Loucy (cell line): ENCODE data around the gene DIP2B.
"Not testable (repeated sequence)": the region's sequence is repeated elsewhere in the genome, so short reads cannot be mapped to it uniquely, and the experiment has no call there.

Experiments
- H2AFZ ChIP-seq: fragments of 200-600 bp; sonication (generic); 2 replicates; pipeline ENCODE4 v1.6.0; 2016; ENCODE audit warnings: antibody characterized with exemption, mild to moderate bottlenecking, low read length, moderate library complexity
- H3F3A ChIP-seq: fragments of 200-600 bp; 2 replicates; pipeline ENCODE4 v1.6.0; 2016; ENCODE audit warnings: antibody characterized with exemption, low read depth, mild to moderate bottlenecking
- H3K27me3 ChIP-seq: fragments of 200-600 bp; sonication (generic); 2 replicates; pipeline ENCODE4 v1.6.1; 2014; ENCODE audit warnings: low read length, mild to moderate bottlenecking; ENCODE audit not compliant: insufficient read depth, poor library complexity, severe bottlenecking
- H3K36me3 ChIP-seq: fragments of 200-600 bp; sonication (generic); 2 replicates; pipeline ENCODE4 v1.6.1; 2016; ENCODE audit warnings: low read length; ENCODE audit not compliant: insufficient read depth
- H3K4me1 ChIP-seq: fragments of 200-600 bp; sonication (generic); 2 replicates; pipeline ENCODE4 v1.5.1; 2014; ENCODE audit warnings: low read length, mild to moderate bottlenecking; ENCODE audit not compliant: insufficient read depth, poor library complexity, severe bottlenecking
- H3K4me2 ChIP-seq: fragments of 200-600 bp; sonication (generic); 2 replicates; pipeline ENCODE4 v1.6.0; 2014; ENCODE audit warnings: antibody characterized with exemption, low read length, low read depth, mild to moderate bottlenecking; ENCODE audit not compliant: poor library complexity, severe bottlenecking
- H3K4me3 ChIP-seq: fragments of 200-600 bp; sonication (generic); 2 replicates; pipeline ENCODE4 v1.5.1; 2014; ENCODE audit warnings: low read length, mild to moderate bottlenecking, mixed read lengths; ENCODE audit not compliant: poor library complexity, severe bottlenecking
- H3K79me2 ChIP-seq: fragments of 200-600 bp; sonication (generic); 2 replicates; pipeline ENCODE4 v1.6.1; 2014; ENCODE audit warnings: low read length; ENCODE audit not compliant: insufficient read depth
- H3K9ac ChIP-seq: fragments of 200-600 bp; sonication (generic); 2 replicates; pipeline ENCODE4 v1.6.0; 2014; ENCODE audit warnings: mild to moderate bottlenecking, low read depth, low read length, moderate library complexity; ENCODE audit not compliant: poor library complexity, severe bottlenecking
- H3K9me2 ChIP-seq: fragments of 200-600 bp; sonication (generic); replicated peaks from 2 replicates; pipeline ENCODE4 v1.6.1; 2016; ENCODE audit warnings: low read depth, low read length, mixed read lengths
- H3K9me3 ChIP-seq: fragments of 200-600 bp; sonication (generic); 2 replicates; pipeline ENCODE4 v1.6.1; 2014; ENCODE audit warnings: mild to moderate bottlenecking, antibody characterized with exemption, low read length, low read depth; ENCODE audit not compliant: insufficient read depth
- H4K20me1 ChIP-seq: fragments of 200-600 bp; sonication (generic); 2 replicates; pipeline ENCODE4 v1.6.0; 2014; ENCODE audit warnings: antibody characterized with exemption, low read length, mild to moderate bottlenecking; ENCODE audit not compliant: insufficient read depth, poor library complexity, severe bottlenecking
- EZH2phosphoT487 ChIP-seq: fragments of 200-600 bp; IDR thresholded peaks from 2 replicates; pipeline ENCODE4 v1.6.1; 2018; ENCODE audit warnings: antibody characterized with exemption, mild to moderate bottlenecking, moderate library complexity, borderline replicate concordance
- TF ChIP-seq, protein P1 (sequence below): fragments of 200-600 bp; sonication (generic); conservative IDR thresholded peaks from 2 replicates; pipeline ENCODE4 v1.5.1; 2014; ENCODE audit warnings: mild to moderate bottlenecking, antibody characterized with exemption, low read length

DIP2B gene

DNA sequence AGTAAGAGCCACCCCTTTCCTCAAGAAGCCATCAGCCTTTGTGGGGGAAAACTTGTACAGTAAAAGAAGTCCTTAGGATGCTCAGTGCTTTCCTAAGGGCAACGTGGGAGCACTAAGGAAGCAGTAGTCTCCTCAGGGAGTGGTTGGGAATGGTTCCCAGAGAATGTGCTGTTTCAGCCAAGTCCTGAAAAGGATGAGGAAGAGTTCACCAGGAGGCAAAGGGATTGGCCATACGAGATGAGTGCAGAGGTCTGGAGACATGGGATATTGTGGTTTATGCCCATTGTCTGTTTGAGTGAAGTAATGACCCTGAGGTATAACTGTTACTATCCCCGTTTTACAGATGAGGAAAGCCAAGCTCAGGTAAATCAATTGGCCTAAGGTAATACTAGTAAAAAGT is 173.1 kb downstream of the DIP2B start:
- Histone ChIP-seq H3K9ac (no peak overlapping the region), H3K9me2 (no peaks in the 10 kb centered on the region), H2AFZ (no peak overlapping the region), H3K4me3 (no peak overlapping the region), H3K27me3 (no peaks in the 10 kb centered on the region), H3F3A (no peaks in the 10 kb centered on the region), H3K36me3 (peaks cover 88% of the 10 kb centered on the region), H3K79me2 (no peaks in the 10 kb centered on the region), H4K20me1 (no peaks in the 10 kb centered on the region), H3K9me3 (no peaks in the 10 kb centered on the region), H3K4me1 (no peaks in the 10 kb centered on the region), H3K4me2 (no peak overlapping the region)
- TF ChIP-seq, protein P1, sequence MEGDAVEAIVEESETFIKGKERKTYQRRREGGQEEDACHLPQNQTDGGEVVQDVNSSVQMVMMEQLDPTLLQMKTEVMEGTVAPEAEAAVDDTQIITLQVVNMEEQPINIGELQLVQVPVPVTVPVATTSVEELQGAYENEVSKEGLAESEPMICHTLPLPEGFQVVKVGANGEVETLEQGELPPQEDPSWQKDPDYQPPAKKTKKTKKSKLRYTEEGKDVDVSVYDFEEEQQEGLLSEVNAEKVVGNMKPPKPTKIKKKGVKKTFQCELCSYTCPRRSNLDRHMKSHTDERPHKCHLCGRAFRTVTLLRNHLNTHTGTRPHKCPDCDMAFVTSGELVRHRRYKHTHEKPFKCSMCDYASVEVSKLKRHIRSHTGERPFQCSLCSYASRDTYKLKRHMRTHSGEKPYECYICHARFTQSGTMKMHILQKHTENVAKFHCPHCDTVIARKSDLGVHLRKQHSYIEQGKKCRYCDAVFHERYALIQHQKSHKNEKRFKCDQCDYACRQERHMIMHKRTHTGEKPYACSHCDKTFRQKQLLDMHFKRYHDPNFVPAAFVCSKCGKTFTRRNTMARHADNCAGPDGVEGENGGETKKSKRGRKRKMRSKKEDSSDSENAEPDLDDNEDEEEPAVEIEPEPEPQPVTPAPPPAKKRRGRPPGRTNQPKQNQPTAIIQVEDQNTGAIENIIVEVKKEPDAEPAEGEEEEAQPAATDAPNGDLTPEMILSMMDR: no peak
- TF ChIP-seq EZH2phosphoT487: no peak

DNA sequence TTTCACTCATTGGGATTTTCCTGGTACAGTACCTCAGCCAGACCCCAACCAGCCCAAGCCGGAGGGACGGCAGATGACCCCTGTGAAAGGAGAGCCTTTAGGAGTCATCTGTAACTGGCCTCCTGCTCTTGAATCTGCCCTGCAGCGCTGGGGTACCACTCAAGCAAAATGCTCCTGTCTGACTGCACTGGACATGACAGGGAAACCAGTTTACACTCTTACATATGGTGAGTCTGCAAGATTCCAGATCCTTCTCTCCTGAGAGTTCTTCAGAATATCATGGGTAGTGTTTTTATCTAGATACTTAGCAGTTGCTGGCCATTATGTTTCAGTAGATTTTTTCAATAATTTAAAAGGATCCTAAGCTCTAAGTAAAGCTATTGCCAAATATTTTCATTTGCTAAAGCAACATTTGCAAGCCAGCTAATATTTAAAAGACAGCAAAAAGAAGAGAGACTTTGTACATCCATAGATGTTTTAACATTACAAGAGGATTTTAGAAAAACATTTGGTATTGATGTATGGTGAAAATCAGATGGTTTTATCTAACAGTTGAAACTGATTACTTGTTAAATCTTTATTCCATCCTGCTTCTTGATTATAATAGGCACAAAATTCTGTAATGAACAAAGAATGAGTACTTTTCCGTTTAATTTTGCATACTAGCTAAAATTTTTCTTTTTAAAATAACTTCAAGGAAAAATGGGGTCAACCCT is 174.0 kb downstream of the DIP2B start:
- no peak overlapping the region for H3K9ac ChIP-seq
- H3K9me3 ChIP-seq: no peaks in the 10 kb centered on the region
- no peak overlapping the region for H2AFZ ChIP-seq
- H3K4me2 ChIP-seq: no peak overlapping the region
- TF ChIP-seq, protein P1: no peak
- TF ChIP-seq EZH2phosphoT487: no peak
- H3K9me2 ChIP-seq: no peaks in the 10 kb centered on the region
- no peaks in the 10 kb centered on the region for H3F3A ChIP-seq
- no peaks in the 10 kb centered on the region for H3K4me1 ChIP-seq
- H4K20me1 ChIP-seq: no peaks in the 10 kb centered on the region
- peaks cover 83% of the 10 kb centered on the region for H3K36me3 ChIP-seq
- H3K79me2 ChIP-seq: no peaks in the 10 kb centered on the region
- no peaks in the 10 kb centered on the region for H3K27me3 ChIP-seq
- H3K4me3 ChIP-seq: no peak overlapping the region

DNA sequence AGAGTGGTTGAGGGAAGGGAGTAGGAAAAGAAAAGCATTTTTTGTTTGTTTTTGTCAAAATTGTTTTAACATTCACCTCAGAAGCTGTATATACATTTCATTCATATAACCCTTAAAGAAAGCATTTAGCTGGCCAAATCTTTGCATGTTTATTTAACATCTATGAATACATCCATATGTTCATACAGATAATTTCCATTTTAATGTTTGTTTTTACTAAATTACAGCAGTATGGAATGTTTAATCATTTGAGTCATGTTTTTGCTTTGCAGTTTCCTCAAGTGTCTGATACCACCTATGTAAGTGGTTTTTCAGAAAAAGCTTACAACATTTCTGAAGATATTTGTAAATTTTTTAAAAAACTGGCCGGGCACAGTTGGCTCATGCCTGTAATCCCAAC is 174.8 kb downstream of the DIP2B start:
- no peaks in the 10 kb centered on the region for H3K9me2 ChIP-seq
- H3K4me2 ChIP-seq: no peak overlapping the region
- no peak for TF ChIP-seq EZH2phosphoT487
- TF ChIP-seq, protein P1: no peak
- no peaks in the 10 kb centered on the region for H3K27me3 ChIP-seq
- H3K36me3 ChIP-seq: peaks cover 85% of the 10 kb centered on the region
- H3K4me1 ChIP-seq: no peaks in the 10 kb centered on the region
- no peak overlapping the region for H3K4me3 ChIP-seq
- no peaks in the 10 kb centered on the region for H3K9me3 ChIP-seq
- no peak overlapping the region for H3K9ac ChIP-seq
- no peak overlapping the region for H2AFZ ChIP-seq
- no peaks in the 10 kb centered on the region for H3K79me2 ChIP-seq
- no peaks in the 10 kb centered on the region for H4K20me1 ChIP-seq
- no peaks in the 10 kb centered on the region for H3F3A ChIP-seq

DNA sequence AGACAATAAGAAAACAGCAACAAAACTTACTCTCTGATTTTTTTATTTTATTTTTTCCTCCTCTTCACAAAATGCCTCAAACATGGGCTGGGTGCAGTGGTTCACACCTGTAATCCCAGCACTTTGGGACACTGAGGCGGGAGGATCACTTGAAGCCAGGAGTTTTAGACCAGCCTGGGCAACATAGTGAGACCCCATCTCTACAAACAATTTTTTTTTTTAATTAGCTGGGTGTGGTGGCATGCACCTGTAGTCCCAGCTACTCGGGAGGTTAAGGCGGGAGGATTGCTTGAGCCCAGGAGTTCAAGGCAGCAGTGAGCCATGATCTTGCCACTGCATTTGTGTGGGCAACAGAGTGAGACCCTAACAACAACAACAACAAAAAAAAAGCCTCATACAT is 176.3 kb downstream of the DIP2B start:
- not testable (repeated sequence) for H3K79me2 ChIP-seq, H3K9ac ChIP-seq, H3K9me3 ChIP-seq, H3K4me2 ChIP-seq, H3K9me2 ChIP-seq, H2AFZ ChIP-seq, H3F3A ChIP-seq, H3K27me3 ChIP-seq, H3K4me1 ChIP-seq, H4K20me1 ChIP-seq, H3K4me3 ChIP-seq
- H3K36me3 ChIP-seq: peaks cover 83% of the 10 kb centered on the region
